ENCODE results near the gene BEST4.
A peak's percentile ranks its signal among the peaks of the same experiment; 100 is the strongest.

Gene BEST4

GRCh38 chr1:44783697-44784093 is 4.3 kb downstream of the BEST4 start:
- Histone ChIP-seq H3K4me3 (ENCODE audit: low read depth, low read length) (no peak overlapping the region), H3K9me3 (ENCODE audit: control insufficient read depth, insufficient read depth, low read depth, low read length) (no peaks in the 10 kb centered on the region), H3K27ac (ENCODE audit: extremely low read depth, low read depth, low read length) (no peak overlapping the region), H3K4me1 (ENCODE audit: control insufficient read depth, insufficient read depth, low read length) (0 out of 2 replicates have a peak, but pooled peaks cover 2% of the 10 kb centered on the region), H3K36me3 (ENCODE audit: control insufficient read depth in 2 of 2, insufficient read depth in 1 of 2, low read length in 2 of 2) (peaks cover 19 to 36% of the 10 kb centered on the region in 2 experiments; a peak in 2 of 3 replicates)
- TF ChIP-seq KLF16 (tag by site-specific recombination; IDR thresholded peaks at IDR 0.05) (no peak), MEIS1 (CRISPR knock-in tag; IDR thresholded peaks at IDR 0.05; ENCODE audit: borderline replicate concordance) (no peak), ZNF239 (tag by site-specific recombination; IDR thresholded peaks at IDR 0.05) (no peak), HOXA7 (CRISPR knock-in tag; IDR thresholded peaks at IDR 0.05; ENCODE audit: borderline replicate concordance) (no peak), ELK4 (IDR thresholded peaks at IDR 0.05; ENCODE audit: borderline replicate concordance, low read depth, low read length) (no peak), ZNF747 (tag by site-specific recombination; IDR thresholded peaks at IDR 0.05) (no peak), SP2 (tag by site-specific recombination; IDR thresholded peaks at IDR 0.05) (no peak), ZBTB7A (tag by site-specific recombination; IDR thresholded peaks at IDR 0.05; ENCODE audit: low read depth) (no peak), ZNF404 (tag by site-specific recombination; IDR thresholded peaks at IDR 0.05) (no peak), ZNF335 (tag by site-specific recombination; conservative IDR thresholded peaks at IDR 0.05) (no peak), ZNF214 (tag by site-specific recombination; IDR thresholded peaks at IDR 0.05; ENCODE audit: borderline replicate concordance) (no peak), BCL11A (tag by site-specific recombination; IDR thresholded peaks at IDR 0.05; ENCODE audit: low read depth) (no peak), ZNF48 (tag by site-specific recombination; IDR thresholded peaks at IDR 0.05) (no peak), ZXDB (tag by site-specific recombination; IDR thresholded peaks at IDR 0.05) (no peak), ZNF664 (tag by site-specific recombination; IDR thresholded peaks at IDR 0.05) (no peak)
- ChIA-PET CTCF (interaction anchor here (0.6 to 2.1 kb wide), 2 partner anchors 10 to 648 kb away, joined by 3 to 10 read pairs; no protein-coding TSS in a partner anchor), POLR2A (interaction anchor here (0.6 to 3.1 kb wide), 4 partner anchors 8 to 221 kb away, joined by 3 to 18 read pairs (median 6); partner anchors contain the start of genes PLK3 and RPS8)

- ChIA-PET POLR2A (interaction anchor here (0.6 to 2.3 kb wide), 14 partner anchors 9 to 741 kb away, joined by 3 to 13 read pairs (median 4); partner anchors contain the start of genes PLK3, PRDX1 and UROD), CTCF (interaction anchor here (1.0 kb wide), 1 partner anchor 52 kb away, joined by 4 read pairs; no protein-coding TSS in a partner anchor)
- no peak overlapping the region for H3K27ac ChIP-seq (ENCODE audit: extremely low read depth, low read depth, low read length)
Observed at GRCh38 chr1:44780583-44781121, 7.3 kb downstream of the BEST4 start.

GRCh38 chr1:44778705-44779576 is 9.0 kb downstream of the BEST4 start:
- H3K27ac ChIP-seq (ENCODE audit: extremely low read depth, low read depth, low read length): no peak overlapping the region
- CTCF ChIA-PET: interaction anchor here (1.0 kb wide), 1 partner anchor 14 kb away, joined by 4 read pairs; no protein-coding TSS in a partner anchor
- no peaks in the 10 kb centered on the region for H3K4me1 ChIP-seq (ENCODE audit: control insufficient read depth, insufficient read depth, low read length)
- H3K4me3 ChIP-seq (ENCODE audit: low read depth, low read length): no peak overlapping the region
- no peaks in the 10 kb centered on the region for H3K9me3 ChIP-seq (ENCODE audit: control insufficient read depth, insufficient read depth, low read depth, low read length)
- POLR2A ChIA-PET: interaction anchor here (1.0 to 2.3 kb wide), 3 partner anchors 14 to 233 kb away, joined by 3 to 13 read pairs (median 4); partner anchors contain the start of gene UROD
- H3K36me3 ChIP-seq (ENCODE audit: control insufficient read depth in 2 of 2, insufficient read depth in 1 of 2, low read length in 2 of 2): peaks cover 36 to 66% of the 10 kb centered on the region in 2 experiments; a peak in 2 of 3 replicates
- TF ChIP-seq ZFP41 (tag by site-specific recombination; IDR thresholded peaks at IDR 0.05; ENCODE audit: borderline replicate concordance): no peak
- TF ChIP-seq ZNF37A (tag by site-specific recombination; IDR thresholded peaks at IDR 0.05): no peak
- no peak for TF ChIP-seq ZNF629 (tag by site-specific recombination; IDR thresholded peaks at IDR 0.05)
- no peak for TF ChIP-seq KLF10 (tag by site-specific recombination; IDR thresholded peaks at IDR 0.05)
- no peak for TF ChIP-seq ZNF366 (tag by site-specific recombination; conservative IDR thresholded peaks at IDR 0.05)
- TF ChIP-seq BCL6B (tag by site-specific recombination; IDR thresholded peaks at IDR 0.05): no peak
- TF ChIP-seq ZNF623 (tag by site-specific recombination; IDR thresholded peaks at IDR 0.05): no peak
- no peak for TF ChIP-seq ZSCAN30 (tag by site-specific recombination; IDR thresholded peaks at IDR 0.05)

More at GRCh38 chr1:44780583-44781121, 7.3 kb downstream of the BEST4 start:
- Histone ChIP-seq H3K9me3 (ENCODE audit: control insufficient read depth, insufficient read depth, low read depth, low read length) (no peaks in the 10 kb centered on the region), H3K4me1 (ENCODE audit: control insufficient read depth, insufficient read depth, low read length) (0 out of 2 replicates have a peak, but pooled peaks cover under 1% of the 10 kb centered on the region), H3K36me3 (ENCODE audit: control insufficient read depth in 2 of 2, insufficient read depth in 1 of 2, low read length in 2 of 2) (peaks cover 36 to 66% of the 10 kb centered on the region in 2 experiments; a peak in 2 of 3 replicates), H3K4me3 (ENCODE audit: low read depth, low read length) (no peak overlapping the region)
- TF ChIP-seq ZBTB17 (tag by site-specific recombination; IDR thresholded peaks at IDR 0.05) (peak; percentile 31; the same call in 1 of the 2 replicates), ZBTB26 (tag by site-specific recombination; optimal IDR thresholded peaks at IDR 0.05) (no peak)

Measured in HEK293 (cell line).